GM12878 (cell line): Measurements from ENCODE around the gene TMEM236. TPM values are rescaled to one million over a fixed set of nuclear protein-coding genes. Genes with fewer than 3 reads are reported as not detected.

Source experiments
- ATAC-seq: fragments of 200-7000 bp; cut with Tn5 transposase; 3 replicates; pipeline ENCODE4 v1.9.1; 2020; ENCODE audit warnings: mild to moderate bottlenecking, moderate library complexity
- BruUV-seq: library from RNA; stranded (reverse); fragments of 400-500 nt; replicated peaks from 2 replicates; lab custom pipeline; 2021; lab: Mats Ljungman, UMichigan
- CTCF ChIA-PET: fragments of 300-600 bp; sonication (Branson Sonifier 250); formaldehyde crosslinking; extraction: SDS; loops from one replicate; lab custom pipeline; 2021; ENCODE audit warnings: inconsistent platforms; lab: Yijun Ruan, JAX
- POLR2A ChIA-PET: fragments of 350-600 bp; formaldehyde crosslinking; extraction: SDS; loops from one replicate; lab custom pipeline; 2021; ENCODE audit warnings: inconsistent platforms; lab: Charles Lee
- RAD21 ChIA-PET: fragments of 300-600 bp; sonication (Branson Sonifier 250); formaldehyde crosslinking; loops from one replicate; lab custom pipeline; 2023; ENCODE audit warnings: antibody characterized with exemption; ENCODE audit not compliant: unreplicated experiment; lab: Charles Lee
- SMC1A ChIA-PET: fragments of 300-600 bp; sonication (Branson Sonifier 250); formaldehyde crosslinking; loops from one replicate; lab custom pipeline; 2023; ENCODE audit not compliant: unreplicated experiment, uncharacterized antibody; lab: Charles Lee
- DNase-seq: peaks from one replicate; pipeline ENCODE4 v3.0.0-alpha.2; 2011; ENCODE audit warnings: low read depth, low spot score
- FAIRE-seq: peaks from 3 replicates; lab custom pipeline; 2011; peaks lifted over from hg19 to GRCh38; lab: Jason Lieb, UNC
- H2AFZ ChIP-seq: 2 replicates; pipeline ENCODE4 v1.6.0; 2011; ENCODE audit warnings: low read depth, low read length, control low read depth; ENCODE audit not compliant: control insufficient read depth
- H3K27ac ChIP-seq: 2 replicates; pipeline ENCODE4 v1.5.1; 2011; ENCODE audit warnings: control low read depth; ENCODE audit not compliant: control insufficient read depth, insufficient read depth
- H3K27me3 ChIP-seq, 2 experiments: replicated peaks in 1 of 2; 2 replicates each; pipeline versions ENCODE4 v1.6.0 to v1.6.1; 2011; ENCODE audit warnings: low read length in 1 of 2; ENCODE audit not compliant: control insufficient read depth in 2 of 2, insufficient read depth in 2 of 2
- H3K36me3 ChIP-seq, 2 experiments: 2 replicates each; pipeline ENCODE4 v1.5.1; 2011; ENCODE audit warnings: low read length in 1 of 2; ENCODE audit not compliant: control insufficient read depth in 2 of 2, insufficient read depth in 2 of 2
- H3K4me1 ChIP-seq: 2 replicates; pipeline ENCODE4 v1.6.1; 2011; ENCODE audit warnings: mild to moderate bottlenecking, low read length, moderate library complexity, mixed read lengths; ENCODE audit not compliant: control insufficient read depth, insufficient read depth
- H3K4me2 ChIP-seq: 2 replicates; pipeline ENCODE4 v1.6.0; 2011; ENCODE audit warnings: control low read depth; ENCODE audit not compliant: control insufficient read depth, insufficient read depth
- H3K4me3 ChIP-seq: fragments of 200-600 bp; sonication (generic); 2 replicates; pipeline ENCODE4 v1.5.1; 2016
- H3K79me2 ChIP-seq: 2 replicates; pipeline ENCODE4 v1.6.0; 2011; ENCODE audit warnings: low read length; ENCODE audit not compliant: control insufficient read depth, insufficient read depth
- H3K9ac ChIP-seq: 2 replicates; pipeline ENCODE4 v1.8.0; 2011; ENCODE audit warnings: low read length, control low read depth, mixed read lengths; ENCODE audit not compliant: control insufficient read depth, insufficient read depth
- H3K9me3 ChIP-seq: replicated peaks from 3 replicates; pipeline ENCODE4 v1.5.1; 2011; ENCODE audit warnings: mild to moderate bottlenecking, low read length; ENCODE audit not compliant: control insufficient read depth, insufficient read depth
- H4K20me1 ChIP-seq: 2 replicates; pipeline ENCODE4 v1.6.0; 2011; ENCODE audit not compliant: control insufficient read depth, insufficient read depth
- CREM ChIP-seq: IDR thresholded peaks from 2 replicates; pipeline ENCODE4 v1.6.1; 2014; ENCODE audit warnings: antibody characterized with exemption, low read depth
- E2F8 ChIP-seq: fragments of 450-650 bp; IDR thresholded peaks from 2 replicates; pipeline ENCODE4 v1.6.1; 2018; ENCODE audit warnings: mild to moderate bottlenecking, low read depth, moderate library complexity; ENCODE audit not compliant: partially characterized antibody
- EGR1 ChIP-seq, 2 experiments: IDR thresholded peaks; 1 replicate in 1 of 2; 2 replicates in 1 of 2; pipeline ENCODE4 v1.6.1; 2011 to 2012; ENCODE audit warnings: low read depth in 2 of 2, low read length in 2 of 2, borderline replicate concordance in 1 of 2, mild to moderate bottlenecking in 1 of 2, moderate library complexity in 1 of 2
- IRF5 ChIP-seq: fragments of 450-650 bp; IDR thresholded peaks from 2 replicates; pipeline ENCODE4 v1.6.1; 2017; ENCODE audit warnings: borderline replicate concordance
- KLF5 ChIP-seq: fragments of 450-650 bp; IDR thresholded peaks from 2 replicates; pipeline ENCODE4 v1.6.1; 2014; ENCODE audit warnings: mild to moderate bottlenecking; ENCODE audit not compliant: partially characterized antibody
- NFYB ChIP-seq: IDR thresholded peaks from 2 replicates; pipeline ENCODE4 v1.6.1; 2011; ENCODE audit warnings: low read depth, mild to moderate bottlenecking, low read length, improper control_type of control experiment, moderate library complexity; ENCODE audit not compliant: insufficient read depth
- NRF1 ChIP-seq: conservative IDR thresholded peaks from 2 replicates; pipeline ENCODE4 v1.6.1; 2011; ENCODE audit warnings: mild to moderate bottlenecking, low read depth, low read length, improper control_type of control experiment
- POLR2AphosphoS2 ChIP-seq: IDR thresholded peaks from 2 replicates; pipeline ENCODE4 v1.6.1; 2011; ENCODE audit warnings: low read depth, mild to moderate bottlenecking, low read length, improper control_type of control experiment, moderate library complexity
- RAD21 ChIP-seq: IDR thresholded peaks from 2 replicates; pipeline ENCODE4 v1.6.1; 2011; ENCODE audit warnings: mild to moderate bottlenecking, low read depth, low read length, moderate library complexity; ENCODE audit not compliant: insufficient read depth
- TCF3 ChIP-seq: IDR thresholded peaks from 2 replicates; pipeline ENCODE4 v1.6.1; 2012; ENCODE audit warnings: low read depth, mild to moderate bottlenecking, low read length, borderline replicate concordance; ENCODE audit not compliant: insufficient read depth
- WGBS: methylation state at CpG from one replicate; pipeline ENCODE4 v1.1.6; 2016; ENCODE audit warnings: low lambda C conversion rate; ENCODE audit not compliant: insufficient replicate concordance, insufficient coverage; ENCODE audit errors: missing lambda C conversion rate; 5-methylcytosine and 5-hydroxymethylcytosine counted together
- in situ Hi-C: fragments of 300-500 bp; cut with MboI; formaldehyde crosslinking; loops from 9 replicates; pipeline ENCODE4 v1.14.3; 2018; ENCODE audit warnings: mixed read lengths
- intact Hi-C: fragments of 100-400 bp; cut with micrococcal nuclease; formaldehyde crosslinking; loops from one replicate; pipeline ENCODE4 v1.14.2; 2022; ENCODE audit not compliant: unreplicated experiment
- polyA plus RNA-seq, 11 experiments: library from polyadenylated mRNA; depleted of rRNA in 4 of 11; unstranded in 6 of 11; stranded (reverse) in 5 of 11; fragments of >200 nt; fragmentation: Nextera tagmentation in 4 of 11; fragmentation: Illumina TruSeq in 1 of 11; extraction: Ambion mirVana in 4 of 11; extraction: Trizol in 1 of 11; gene quantifications; 1 replicate in 1 of 11; 2 replicates in 10 of 11; pipeline versions ENCODE4 v1.2.1 to v1.2.3, GENCODE V29; 2011 to 2016; ENCODE audit warnings: inconsistent platforms in 2 of 11, missing spikeins in 2 of 11, low read depth in 1 of 11
- total RNA-seq, 4 experiments: library from RNA; depleted of rRNA in 3 of 4; stranded (reverse); fragments of >200 nt in 3 of 4; fragmentation: Illumina TruSeq in 1 of 4; extraction: Trizol in 1 of 4; gene quantifications; 2 replicates each; pipeline versions ENCODE4 v1.2.1 to v1.2.3, GENCODE V29; 2013 to 2021

Gene TMEM236
- total and polyA plus RNA-seq, 10 of the 15 experiments (the other 5 are each of a cell fraction or from before 2014, with no cell fraction given), result 0.03 TPM; not detected in 9

GRCh38 chr10:17768496-17768895, 16.5 kb downstream of the TMEM236 start:
- Histone ChIP-seq H3K27ac (no peak overlapping the region), H3K4me2 (no peak overlapping the region), H3K4me1 (no peaks in the 10 kb centered on the region), H3K36me3 (no peaks in the 10 kb centered on the region)
- 44% methylated on average over 5 of the region's 5 CpGs for WGBS
- in situ Hi-C loops, result no loop called here
- BruUV-seq, result no TSS peak
- TF ChIP-seq TCF3 (no peak), CREM (no peak), KLF5 (no peak), EGR1 (IDR thresholded peaks at IDR 0.05; ENCODE audit: borderline replicate concordance in 1 of 2, low read depth in 2 of 2, low read length in 2 of 2) (no peak), E2F8 (no peak), RAD21 (no peak), NFYB (no peak), POLR2AphosphoS2 (no peak), NRF1 (no peak), IRF5 (no peak)
- TF ChIP-seq, all 136 proteins: peak for 0
- Histone ChIP-seq H3K79me2 (no peaks in the 10 kb centered on the region), H4K20me1 (no peaks in the 10 kb centered on the region), H3K9me3 (no peaks in the 10 kb centered on the region), H2AFZ (no peak overlapping the region), H3K27me3 (no peaks in the 10 kb centered on the region), H3K9ac (no peak overlapping the region), H3K4me3 (no peak overlapping the region)
- DNase-seq (no peak), FAIRE-seq (no peak), ATAC-seq (no peak)
- CTCF ChIA-PET, result no interaction called here
- SMC1A ChIA-PET, result no interaction called here
- POLR2A ChIA-PET, result no interaction called here
- RAD21 ChIA-PET, result no interaction called here
- intact Hi-C loops, result no loop called here
